SH-SY5Y (cell line): ENCODE data around the gene LRRC32.

ENCODE experiments used
- GATA2 ChIP-seq: IDR thresholded peaks from 2 replicates; pipeline ENCODE4 v1.6.1; 2011; ENCODE audit warnings: mild to moderate bottlenecking, low read depth, low read length
- GATA3 ChIP-seq: IDR thresholded peaks from 2 replicates; pipeline ENCODE4 v1.6.1; 2011; ENCODE audit warnings: low read depth, mild to moderate bottlenecking, low read length, moderate library complexity

- no peak for TF ChIP-seq GATA2
- no peak for TF ChIP-seq GATA3
These were observed 6.3 kb upstream of the LRRC32 start for GRCh38 chr11:76676636-76677457.
